ENCODE data around the gene SPP1. TPM values are rescaled to one million over a fixed set of nuclear protein-coding genes. Genes with fewer than 3 reads are reported as not detected.

Gene SPP1
- polyA plus RNA-seq, 1 donor: 65.6 TPM

Other genes starting within 250 kb of the SPP1 start
- 0.03 TPM for gene IBSP, start 176.2 kb upstream of the SPP1 start, polyA plus RNA-seq
- gene MEPE, start 142.7 kb upstream of the SPP1 start, polyA plus RNA-seq: not detected
- 31.2 TPM for gene PKD2, start 31.9 kb downstream of the SPP1 start, polyA plus RNA-seq
- 5.7 TPM for gene ABCG2, start 182.9 kb downstream of the SPP1 start, polyA plus RNA-seq

Measured in large intestine (tissue), 1 donor.